CD4-positive, alpha-beta T cell (primary cell): Measurements from ENCODE around the gene SCN8A. TPM values are rescaled to one million over a fixed set of nuclear protein-coding genes. Genes with fewer than 3 reads are reported as not detected.

Experiments
- ATAC-seq: fragments of 200-7000 bp; cut with Tn5 transposase; one replicate; pipeline ENCODE4 v1.10.0; 2022; ENCODE audit warnings: mild to moderate bottlenecking; ENCODE audit not compliant: poor library complexity
- CTCF ChIA-PET: fragments of 350-600 bp; sonication (Branson Sonifier 250); formaldehyde crosslinking; loops from one replicate; lab custom pipeline; 2021; ENCODE audit warnings: antibody characterized with exemption, inconsistent platforms; lab: Charles Lee
- POLR2A ChIA-PET: fragments of 350-600 bp; sonication (Branson Sonifier 250); formaldehyde crosslinking; loops from one replicate; lab custom pipeline; 2021; ENCODE audit warnings: antibody characterized with exemption, inconsistent platforms; lab: Charles Lee
- DNase-seq, 14 experiments: peaks; one replicate each; pipeline ENCODE4 v3.0.0-alpha.2; 2013 to 2020; ENCODE audit warnings: mixed read lengths in 2 of 14
- H3K27ac ChIP-seq, 2 donors: one replicate each; pipeline versions ENCODE4 v1.5.1 to v1.7.0; 2013; ENCODE audit warnings: low read length in 2 of 2, low read depth in 1 of 2, mild to moderate bottlenecking in 1 of 2
- H3K27me3 ChIP-seq, 2 experiments: 1 replicate in 1 of 2; 2 replicates in 1 of 2; pipeline versions ENCODE4 v1.6.1 to v1.7.0; 2013; ENCODE audit warnings: low read length in 2 of 2, control low read depth in 1 of 2, mild to moderate bottlenecking in 1 of 2, moderate library complexity in 1 of 2; ENCODE audit not compliant: insufficient read depth in 2 of 2, control insufficient read depth in 1 of 2
- H3K36me3 ChIP-seq: one replicate; pipeline ENCODE4 v1.6.1; 2013; ENCODE audit warnings: low read length, control low read depth; ENCODE audit not compliant: insufficient read depth
- H3K4me1 ChIP-seq: one replicate; pipeline ENCODE4 v1.6.1; 2013; ENCODE audit warnings: low read length, control low read depth; ENCODE audit not compliant: insufficient read depth
- H3K4me3 ChIP-seq: one replicate; pipeline ENCODE4 v1.5.1; 2013; ENCODE audit warnings: mild to moderate bottlenecking, low read length, moderate library complexity
- H3K9me3 ChIP-seq, 2 experiments: 1 replicate in 1 of 2; 2 replicates in 1 of 2; pipeline versions ENCODE4 v1.6.1 to v1.7.0; 2013; ENCODE audit warnings: low read length in 2 of 2, mild to moderate bottlenecking in 2 of 2, control low read depth in 1 of 2, moderate library complexity in 1 of 2; ENCODE audit not compliant: control insufficient read depth in 1 of 2, insufficient read depth in 1 of 2
- H3K27ac Mint-ChIP-seq: one replicate; pipeline ENCODE4 v1.8.0; 2020; ENCODE audit warnings: mixed read lengths
- H3K27me3 Mint-ChIP-seq: one replicate; pipeline ENCODE4 v1.8.0; 2021; ENCODE audit warnings: mixed read lengths
- H3K36me3 Mint-ChIP-seq: one replicate; pipeline ENCODE4 v1.8.0; 2021; ENCODE audit warnings: low read depth, mixed read lengths
- H3K4me1 Mint-ChIP-seq: one replicate; pipeline ENCODE4 v1.8.0; 2021; ENCODE audit warnings: low read depth, mixed read lengths
- H3K4me3 Mint-ChIP-seq: one replicate; pipeline ENCODE4 v1.8.0; 2020; ENCODE audit warnings: mild to moderate bottlenecking, mixed read lengths
- H3K9me3 Mint-ChIP-seq: one replicate; pipeline ENCODE4 v1.8.0; 2020; ENCODE audit warnings: mixed read lengths
- CTCF ChIP-seq: fragments of 200-600 bp; IDR thresholded peaks from one replicate; pipeline ENCODE4 v1.8.0; 2022; ENCODE audit warnings: antibody characterized with exemption, mild to moderate bottlenecking
- intact Hi-C, 2 experiments: fragments of 100-400 bp; cut with DNase I in 1 of 2; cut with micrococcal nuclease in 1 of 2; formaldehyde crosslinking; loops; one replicate each; pipeline versions ENCODE4 v1.15.1 to v1.9.0; 2023 to 2025; cut with DNase I, micrococcal nuclease
- total RNA-seq, 174 experiments: library from RNA in 2 of 174; stranded (reverse) in 2 of 174; gene quantifications; one replicate each; pipeline ENCODE4 v1.2.3 and lab custom pipeline; 2021 to 2026

SCN8A gene
- total RNA-seq, 2 experiments from 2014 or later: 0.14 to 0.36 TPM

DNA sequence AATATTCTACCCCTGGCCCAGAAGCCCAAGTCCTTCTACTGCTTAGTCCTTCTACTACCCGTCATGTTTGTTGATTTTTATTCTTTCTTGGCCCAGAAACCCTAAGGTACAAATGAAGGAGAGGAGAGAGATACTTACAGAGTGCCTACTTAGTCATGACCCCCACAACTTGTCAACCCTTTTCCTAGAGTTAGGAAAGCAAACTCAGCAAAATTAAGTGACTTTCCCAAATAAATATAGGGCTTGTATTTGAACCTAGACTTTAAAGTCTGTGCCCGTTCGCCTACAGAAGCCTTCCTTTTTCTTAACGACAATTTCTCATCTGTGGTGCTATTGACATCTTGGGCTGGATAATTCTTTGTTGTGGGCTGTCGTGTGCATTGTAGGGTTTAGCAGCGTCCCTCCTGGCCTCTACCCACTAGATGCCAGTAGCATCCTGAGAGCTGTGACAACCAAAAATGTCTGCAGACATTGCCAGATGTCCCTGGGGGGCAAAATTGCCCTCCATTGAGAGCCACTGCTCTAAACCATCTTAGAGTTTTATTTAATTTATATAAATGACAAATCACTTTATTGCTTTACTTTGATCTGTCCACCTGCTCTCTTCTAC lies 175.1 kb downstream of the SCN8A start:
- no peaks in the 10 kb centered on the region for H3K27me3 Mint-ChIP-seq
- intact Hi-C loops: no loop called here
- no peak overlapping the region for H3K4me3 Mint-ChIP-seq
- H3K9me3 ChIP-seq: no peaks in the 10 kb centered on the region
- ATAC-seq: no peak
- no peaks in the 10 kb centered on the region for H3K9me3 Mint-ChIP-seq
- no peak for TF ChIP-seq CTCF
- no peak overlapping the region for H3K27ac ChIP-seq
- H3K4me1 Mint-ChIP-seq: no peaks in the 10 kb centered on the region
- H3K36me3 ChIP-seq: no peaks in the 10 kb centered on the region
- ChIA-PET CTCF (no interaction called here), POLR2A (no interaction called here)
- peaks cover 0 to 3% of the 10 kb centered on the region in 2 experiments for H3K27me3 ChIP-seq
- H3K4me3 ChIP-seq: no peak overlapping the region
- no peaks in the 10 kb centered on the region for H3K36me3 Mint-ChIP-seq
- no peak overlapping the region for H3K27ac Mint-ChIP-seq
- DNase-seq: no peak
- no peaks in the 10 kb centered on the region for H3K4me1 ChIP-seq

GRCh38 chr12:51771008-51771407 lies 180.0 kb downstream of the SCN8A start:
- no peak overlapping the region for H3K27ac ChIP-seq
- Mint-ChIP-seq H3K4me1 (no peaks in the 10 kb centered on the region), H3K27me3 (no peaks in the 10 kb centered on the region), H3K36me3 (no peaks in the 10 kb centered on the region), H3K27ac (no peak overlapping the region), H3K4me3 (no peak overlapping the region), H3K9me3 (no peaks in the 10 kb centered on the region)
- CTCF ChIA-PET: no interaction called here
- H3K36me3 ChIP-seq: no peaks in the 10 kb centered on the region
- DNase-seq (no peak), ATAC-seq (no peak)
- intact Hi-C loops: no loop called here
- H3K4me3 ChIP-seq: no peak overlapping the region
- no peaks in the 10 kb centered on the region for H3K4me1 ChIP-seq
- H3K27me3 ChIP-seq: peaks cover 0 to 3% of the 10 kb centered on the region in 2 experiments
- TF ChIP-seq CTCF: no peak
- no peaks in the 10 kb centered on the region for H3K9me3 ChIP-seq
- POLR2A ChIA-PET: no interaction called here

- no peaks in the 10 kb centered on the region for H3K36me3 ChIP-seq
- Mint-ChIP-seq H3K36me3 (no peaks in the 10 kb centered on the region), H3K27ac (no peak overlapping the region), H3K4me1 (no peaks in the 10 kb centered on the region), H3K27me3 (no peaks in the 10 kb centered on the region), H3K4me3 (no peak overlapping the region), H3K9me3 (no peaks in the 10 kb centered on the region)
- H3K27me3 ChIP-seq: peaks cover 0 to 3% of the 10 kb centered on the region in 2 experiments
- TF ChIP-seq CTCF: no peak
- DNase-seq (no peak), ATAC-seq (no peak)
- H3K27ac ChIP-seq: no peak overlapping the region
- H3K4me3 ChIP-seq: no peak overlapping the region
- H3K9me3 ChIP-seq: no peaks in the 10 kb centered on the region
- ChIA-PET CTCF (no interaction called here), POLR2A (no interaction called here)
- intact Hi-C loops: no loop called here
- H3K4me1 ChIP-seq: no peaks in the 10 kb centered on the region
Observed at GRCh38 chr12:51773145-51773869, 182.3 kb downstream of the SCN8A start.
